ENCODE data around the gene PSMA6.
"Not testable (repeated sequence)": the region's sequence is repeated elsewhere in the genome, so short reads cannot be mapped to it uniquely, and the experiment has no call there.

Gene PSMA6

GRCh38 chr14:35248476-35248788 is 43.8 kb upstream of the PSMA6 start:
- no peak overlapping the region for H3K4me3 ChIP-seq (ENCODE audit: low read length)
- no peak for TF ChIP-seq CTCF (conservative IDR thresholded peaks at IDR 0.05; ENCODE audit: low read length)
- no peak for DNase-seq (ENCODE audit: low read depth)

GRCh38 chr14:35250319-35250718 is 41.9 kb upstream of the PSMA6 start:
- no peak for TF ChIP-seq CTCF (conservative IDR thresholded peaks at IDR 0.05; ENCODE audit: low read length)
- no peak for DNase-seq (ENCODE audit: low read depth)
- no peak overlapping the region for H3K4me3 ChIP-seq (ENCODE audit: low read length)

DNA sequence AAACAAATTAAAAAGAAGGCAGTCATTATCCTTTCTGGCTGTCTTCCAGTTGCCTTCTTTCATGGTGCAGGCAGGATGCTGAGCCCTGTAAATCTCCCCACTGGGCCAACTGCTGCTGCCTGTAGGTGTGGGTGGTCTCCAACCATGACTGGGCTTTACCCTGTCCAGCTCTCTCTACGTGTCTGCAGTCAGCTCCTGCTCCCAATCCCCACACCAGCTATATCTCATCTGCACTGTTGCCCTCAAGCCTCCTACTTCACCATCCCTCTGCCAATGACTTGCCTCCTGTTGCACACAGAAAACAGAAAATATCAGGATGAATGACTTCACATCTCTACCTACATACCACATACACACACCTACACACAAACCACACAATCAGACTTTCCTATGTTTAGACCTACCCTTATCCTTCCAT is 39.7 kb upstream of the PSMA6 start:
- H3K4me3 ChIP-seq (ENCODE audit: low read length) = no peak overlapping the region
- DNase-seq (ENCODE audit: low read depth) = no peak
- no peak for TF ChIP-seq CTCF (conservative IDR thresholded peaks at IDR 0.05; ENCODE audit: low read length)

DNA sequence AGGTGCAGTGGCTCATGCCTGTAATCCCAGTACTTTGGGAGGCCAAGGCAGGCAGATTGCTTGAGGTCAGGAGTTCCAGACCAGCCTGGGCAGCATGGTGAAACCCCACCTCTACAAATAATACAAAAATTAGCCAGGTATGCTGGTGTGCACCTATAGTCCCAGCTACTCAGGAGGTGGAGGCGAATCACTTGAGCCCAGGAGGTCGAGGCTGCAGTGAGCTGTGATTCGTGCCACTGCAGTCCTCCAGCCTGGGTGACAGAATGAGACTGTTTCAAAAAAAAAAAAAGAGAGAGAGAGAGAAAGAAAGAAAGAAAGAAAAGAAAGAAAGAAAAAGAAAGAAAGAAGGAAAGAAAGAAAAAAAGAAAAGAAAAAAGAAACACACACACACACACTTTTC is 39.1 kb upstream of the PSMA6 start:
- DNase-seq (ENCODE audit: low read depth); H3K4me3 ChIP-seq (ENCODE audit: low read length): not testable (repeated sequence)

GRCh38 chr14:35254034-35254622 is 38.1 kb upstream of the PSMA6 start:
- DNase-seq (ENCODE audit: low read depth); H3K4me3 ChIP-seq (ENCODE audit: low read length): not testable (repeated sequence)

- H3K4me3 ChIP-seq (ENCODE audit: low read length) = no peak overlapping the region
- TF ChIP-seq CTCF (conservative IDR thresholded peaks at IDR 0.05; ENCODE audit: low read length) = no peak
- no peak for DNase-seq (ENCODE audit: low read depth)
These were observed 37.4 kb upstream of the PSMA6 start for GRCh38 chr14:35254736-35255135.

DNA sequence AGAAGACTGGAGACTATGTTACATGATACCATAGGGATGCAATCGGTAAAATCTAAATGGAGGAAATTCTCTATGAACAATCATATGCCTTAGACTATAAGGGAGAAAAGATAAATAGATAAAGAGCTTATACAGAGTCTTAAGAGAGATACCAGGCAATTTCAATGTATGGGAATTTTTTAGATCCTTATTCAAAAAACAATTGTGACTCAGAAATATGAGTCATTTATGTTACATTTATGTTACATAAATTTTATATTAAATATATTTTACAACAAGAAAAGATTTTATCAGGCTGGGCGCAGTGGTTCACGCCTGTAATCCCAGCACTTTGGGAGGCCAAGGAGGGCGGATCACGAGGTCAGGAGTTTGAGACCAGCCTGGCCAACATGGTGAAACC is 36.5 kb upstream of the PSMA6 start:
- no peak overlapping the region for H3K4me3 ChIP-seq (ENCODE audit: low read length)
- no peak for DNase-seq (ENCODE audit: low read depth)
- no peak for TF ChIP-seq CTCF (conservative IDR thresholded peaks at IDR 0.05; ENCODE audit: low read length)

GRCh38 chr14:35257809-35258208 is 34.4 kb upstream of the PSMA6 start:
- DNase-seq (ENCODE audit: low read depth) = no peak
- no peak overlapping the region for H3K4me3 ChIP-seq (ENCODE audit: low read length)
- TF ChIP-seq CTCF (conservative IDR thresholded peaks at IDR 0.05; ENCODE audit: low read length) = no peak
